Activated CD4-positive, alpha-beta T cell treated with anti-CD3 and anti-CD28 coated beads, Interleukin-2, amount 50 U/mL, for 16 hours (primary cell): Measurements from ENCODE around the gene CNST.
"Not testable (repeated sequence)": the region's sequence is repeated elsewhere in the genome, so short reads cannot be mapped to it uniquely, and the experiment has no call there.

ENCODE experiments used
- DNase-seq: peaks from one replicate; pipeline ENCODE4 v3.0.0-alpha.2; 2020

CNST gene

DNA sequence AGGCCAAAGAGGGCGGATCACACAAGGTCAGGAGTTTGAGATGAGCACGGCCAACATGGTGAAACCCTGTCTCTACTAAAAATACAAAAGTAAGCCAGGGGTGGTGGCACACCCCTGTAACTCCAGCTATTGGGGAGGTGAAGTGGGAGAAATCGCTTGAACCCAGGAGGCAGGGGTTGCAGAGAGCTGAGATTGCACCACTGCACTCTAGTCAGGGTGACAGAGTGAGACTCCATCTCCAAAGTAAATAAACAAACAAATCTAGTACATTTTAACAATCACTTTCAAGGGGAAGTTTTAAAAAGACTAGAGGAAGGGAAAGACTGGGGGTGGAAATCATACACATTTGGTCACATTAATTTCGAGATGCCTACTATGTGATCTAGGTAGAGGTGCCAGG lies 6.9 kb upstream of the CNST start:
- no peak for DNase-seq

DNA sequence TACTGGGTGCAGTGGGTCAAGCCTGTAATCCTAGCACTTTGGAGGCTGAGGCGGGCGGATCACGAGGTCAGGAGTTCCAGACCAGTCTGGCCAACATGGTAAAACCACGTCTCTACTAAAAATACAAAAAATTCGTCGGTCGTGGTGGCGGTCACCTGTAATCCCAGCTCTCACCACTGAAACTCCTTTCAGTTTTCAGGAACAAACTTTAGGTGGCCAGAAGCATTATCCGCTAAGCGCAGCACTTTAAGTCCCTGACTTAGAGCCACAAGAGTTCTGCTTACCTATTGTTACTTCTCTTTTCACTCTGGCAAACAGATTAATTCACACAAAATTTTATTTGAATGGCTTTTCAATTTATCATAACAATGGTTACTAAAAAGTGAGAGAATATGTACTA lies 5.4 kb upstream of the CNST start:
- DNase-seq, result not testable (repeated sequence)

GRCh38 chr1:246564839-246565750 lies 1.2 kb upstream of the CNST start:
- no peak for DNase-seq

GRCh38 chr1:246565751-246566127 lies 517 bp upstream of the CNST start:
- no peak for DNase-seq

GRCh38 chr1:246566813-246567645 lies 773 bp downstream of the CNST start:
- DNase-seq, result no peak

- no peak for DNase-seq
Measured at GRCh38 chr1:246567646-246568235, 1.5 kb downstream of the CNST start.

- DNase-seq, result peak; percentile 70
Measured at GRCh38 chr1:246569248-246570238, 3.3 kb downstream of the CNST start.

- DNase-seq, result not testable (repeated sequence)
Measured at GRCh38 chr1:246571309-246571708, 5.1 kb downstream of the CNST start.

GRCh38 chr1:246571953-246572352 lies 5.7 kb downstream of the CNST start:
- no peak for DNase-seq

DNA sequence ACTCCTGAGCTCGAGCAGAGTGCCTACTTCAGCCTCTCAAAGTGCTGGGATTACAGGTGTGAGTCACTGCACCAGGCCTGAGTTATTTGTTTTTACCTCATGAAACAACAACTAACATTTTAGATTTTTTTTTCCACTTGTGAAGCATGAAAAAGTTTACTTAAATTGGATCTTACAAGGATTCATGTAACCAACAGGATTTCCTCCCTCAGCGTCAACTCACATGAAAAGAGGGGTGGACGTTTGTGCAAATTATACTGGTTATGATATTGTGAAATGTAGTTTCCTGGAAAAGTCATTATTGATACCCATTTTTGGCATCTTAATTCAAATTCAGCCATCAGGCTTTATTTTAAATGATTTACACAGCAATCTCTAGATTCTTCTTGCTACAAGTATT lies 6.5 kb downstream of the CNST start:
- DNase-seq, result no peak

GRCh38 chr1:246573491-246573890 lies 7.2 kb downstream of the CNST start:
- DNase-seq, result no peak

DNA sequence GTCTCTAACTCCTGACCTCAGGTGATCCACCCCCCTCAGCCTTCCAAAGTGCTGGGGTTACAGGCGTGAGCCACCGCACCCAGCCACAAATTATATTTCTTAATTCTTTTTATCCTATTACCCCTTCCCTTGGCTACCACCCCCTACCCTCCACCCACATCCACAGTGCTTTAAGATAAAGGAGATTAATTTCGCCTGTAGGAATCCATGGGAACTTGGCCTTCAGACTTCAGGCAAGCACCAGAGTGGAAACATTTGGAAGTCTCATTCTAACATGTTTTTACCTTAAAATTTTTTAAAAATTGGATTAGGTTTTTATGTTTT lies 10.4 kb downstream of the CNST start:
- DNase-seq, result no peak

DNA sequence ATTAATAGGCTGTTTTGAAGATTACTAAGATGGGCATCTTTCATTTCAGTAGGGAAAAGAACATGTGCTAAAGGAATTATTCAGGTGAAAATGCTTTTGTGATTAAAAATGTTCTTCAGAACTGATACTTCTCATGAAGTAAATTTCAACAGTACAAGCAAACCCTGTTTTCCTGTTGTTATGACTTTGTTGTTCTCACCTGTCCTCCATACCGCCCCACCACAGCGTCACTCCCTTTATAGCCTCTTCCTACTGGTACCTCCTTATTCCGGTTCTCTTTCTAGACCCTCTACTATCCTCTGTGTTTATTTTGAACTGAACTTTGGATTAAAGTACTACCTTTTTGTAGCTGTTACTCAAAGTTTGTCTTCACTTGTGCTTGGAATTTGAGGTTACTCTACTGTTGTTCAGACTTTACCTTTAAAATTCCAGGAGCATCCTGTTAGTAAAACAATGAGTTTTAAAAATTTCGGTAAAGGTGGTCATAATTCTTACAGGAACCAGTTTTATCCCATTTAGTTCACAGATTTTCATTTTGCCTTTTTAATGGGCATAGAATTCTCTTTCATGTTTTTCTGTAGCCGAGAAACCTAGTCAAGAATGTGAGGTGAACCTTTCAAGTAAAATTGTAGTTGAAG lies 10.9 kb downstream of the CNST start:
- DNase-seq, result no peak

- no peak for DNase-seq
Measured at GRCh38 chr1:246577720-246578106, 11.5 kb downstream of the CNST start.

GRCh38 chr1:246579818-246580217 lies 13.6 kb downstream of the CNST start:
- DNase-seq, result no peak

GRCh38 chr1:246580497-246581370 lies 14.5 kb downstream of the CNST start:
- no peak for DNase-seq

GRCh38 chr1:246582301-246583055 lies 16.2 kb downstream of the CNST start:
- no peak for DNase-seq

DNA sequence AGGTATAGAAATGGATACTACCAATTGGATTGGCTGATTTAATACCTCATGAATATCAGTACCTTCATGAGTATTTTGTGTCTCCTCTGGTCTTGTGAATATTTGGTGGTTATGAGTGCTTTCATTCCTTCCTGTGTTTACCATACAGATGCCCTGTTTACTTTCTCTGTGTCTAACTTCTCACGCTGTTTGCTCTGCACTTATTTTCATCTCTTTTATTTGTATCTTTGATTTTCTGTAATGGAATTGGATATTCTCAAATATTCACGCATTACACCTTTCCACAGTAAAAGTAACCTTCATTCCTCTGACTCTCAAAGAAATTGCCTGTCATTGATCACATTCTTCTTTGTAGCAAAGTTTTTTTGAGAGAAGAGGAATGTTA lies 16.8 kb downstream of the CNST start:
- DNase-seq, result no peak

GRCh38 chr1:246583448-246584185 lies 17.4 kb downstream of the CNST start:
- no peak for DNase-seq

DNA sequence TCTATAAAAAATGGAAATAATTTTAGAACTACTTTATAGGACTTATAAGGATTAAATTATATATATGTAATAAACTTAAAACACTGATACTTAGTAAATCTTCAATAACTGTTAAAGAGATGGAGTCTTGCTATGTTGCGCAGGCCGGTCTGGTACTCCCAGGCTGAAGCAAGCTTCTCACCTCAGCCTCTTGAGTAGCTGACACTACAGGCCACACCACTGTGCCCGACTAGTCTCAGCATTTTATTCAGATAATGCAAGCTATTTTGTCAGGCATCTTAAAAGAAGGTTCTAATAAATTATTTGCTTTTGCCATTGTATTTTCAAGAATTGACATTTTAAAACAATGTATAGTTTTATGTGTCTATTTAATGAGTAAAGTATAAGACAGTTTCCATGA lies 20.8 kb downstream of the CNST start:
- no peak for DNase-seq
